Esophagus (tissue), 2 donors: Measurements from ENCODE around the gene THAP11. TPM values are rescaled to one million over a fixed set of nuclear protein-coding genes. Genes with fewer than 3 reads are reported as not detected.

Experiments used
- H3K27ac ChIP-seq, 2 donors: one replicate each; pipeline ENCODE4 v1.5.1; 2013; ENCODE audit warnings: low read depth in 2 of 2, mild to moderate bottlenecking in 2 of 2, inconsistent platforms in 1 of 2, low read length in 1 of 2, moderate library complexity in 1 of 2
- H3K27me3 ChIP-seq, 2 donors: one replicate each; pipeline ENCODE4 v1.6.1; 2013; ENCODE audit warnings: low read length in 2 of 2, control low read depth in 1 of 2, mild to moderate bottlenecking in 1 of 2; ENCODE audit not compliant: insufficient read depth in 2 of 2, control insufficient read depth in 1 of 2
- H3K36me3 ChIP-seq, 2 donors: one replicate each; pipeline ENCODE4 v1.6.1; 2013; ENCODE audit warnings: low read length in 1 of 2; ENCODE audit not compliant: control insufficient read depth in 2 of 2, insufficient read depth in 2 of 2
- H3K4me1 ChIP-seq, 2 donors: one replicate each; pipeline ENCODE4 v1.6.1; 2013; ENCODE audit warnings: low read length in 1 of 2; ENCODE audit not compliant: control insufficient read depth in 2 of 2, insufficient read depth in 2 of 2
- H3K4me3 ChIP-seq, 2 donors: one replicate each; pipeline ENCODE4 v1.5.1; 2013; ENCODE audit warnings: low read length in 2 of 2, mild to moderate bottlenecking in 2 of 2, low read depth in 1 of 2, moderate library complexity in 1 of 2
- H3K9me3 ChIP-seq, 2 donors: one replicate each; pipeline ENCODE4 v1.6.1; 2013; ENCODE audit warnings: mild to moderate bottlenecking in 2 of 2, low read depth in 1 of 2, low read length in 1 of 2, moderate library complexity in 1 of 2; ENCODE audit not compliant: control insufficient read depth in 2 of 2, insufficient read depth in 1 of 2
- WGBS, 2 donors: extraction: QIAGEN DNeasy Blood & Tissue Kit; methylation state at CpG; one replicate each; pipeline ENCODE4 v1.1.7; 2013; 5-methylcytosine and 5-hydroxymethylcytosine counted together
- polyA plus RNA-seq, 2 donors: library from polyadenylated mRNA; stranded (reverse); fragments of 200-250 nt; gene quantifications; one replicate each; pipeline ENCODE4 v1.2.3, GENCODE V29; 2013
- donor health status: healthy with polysubstance abuse.
- donor health status: Bipolar disorder and iron deficiency.

Gene THAP11
- polyA plus RNA-seq, 2 donors, result 6.8 to 17.9 TPM

DNA sequence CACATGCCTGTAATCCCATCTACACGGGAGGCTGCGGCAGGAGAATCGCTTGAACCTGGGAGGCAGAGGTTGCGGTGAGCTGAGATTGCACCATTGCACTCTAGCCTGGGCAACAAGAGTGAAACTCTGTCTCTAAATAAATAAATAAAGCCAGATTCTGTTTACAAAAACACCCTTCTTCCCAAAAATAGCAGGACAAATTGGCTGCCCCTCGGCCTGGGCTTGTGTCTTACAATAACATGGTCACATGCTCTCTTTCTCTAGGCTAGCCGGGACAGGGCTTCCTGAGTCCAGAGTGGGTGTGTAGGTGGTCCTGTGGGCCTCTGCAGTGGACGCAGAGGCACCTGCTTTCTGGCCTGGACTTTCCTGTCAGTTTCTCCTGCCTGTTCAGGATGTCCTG lies 27.5 kb downstream of the THAP11 start:
- no peaks in the 10 kb centered on the region for H3K9me3 ChIP-seq
- H3K27ac ChIP-seq, result no peak overlapping the region
- 84 to 88% methylated on average over 7 of the region's 7 CpGs for WGBS, 2 donors
- no peak overlapping the region for H3K4me3 ChIP-seq
- H3K27me3 ChIP-seq, result no peaks in the 10 kb centered on the region
- H3K36me3 ChIP-seq, result peaks cover 0 to 25% of the 10 kb centered on the region in 2 donors
- peaks cover 5 to 11% of the 10 kb centered on the region in 2 donors for H3K4me1 ChIP-seq

DNA sequence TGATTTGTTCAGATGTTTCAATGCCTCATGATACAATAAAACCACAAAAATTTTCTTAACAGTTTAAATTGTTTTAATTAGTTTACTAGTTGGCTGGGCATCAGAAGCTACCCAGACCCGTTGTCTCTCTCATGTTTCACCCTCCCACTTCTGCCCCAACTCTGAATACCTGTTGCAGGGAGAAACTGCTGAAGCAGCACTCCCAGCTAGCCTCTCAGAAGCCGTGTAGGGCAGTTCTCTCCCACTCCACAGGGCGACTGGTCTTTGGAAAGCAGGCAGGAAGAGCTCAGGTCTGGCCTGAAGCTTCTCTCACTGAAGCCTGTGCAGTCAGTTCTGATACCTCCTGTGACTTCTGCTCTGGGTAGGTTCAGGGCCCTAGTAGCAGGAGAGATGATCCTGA lies 29.1 kb downstream of the THAP11 start:
- H3K9me3 ChIP-seq, result no peaks in the 10 kb centered on the region
- no peak overlapping the region for H3K27ac ChIP-seq
- 47 to 68% methylated on average over 3 of the region's 3 CpGs for WGBS, 2 donors
- H3K4me1 ChIP-seq, result peaks cover 5 to 11% of the 10 kb centered on the region in 2 donors
- peaks cover 3 to 32% of the 10 kb centered on the region in 2 donors for H3K36me3 ChIP-seq
- no peak overlapping the region for H3K4me3 ChIP-seq
- H3K27me3 ChIP-seq, result no peaks in the 10 kb centered on the region

DNA sequence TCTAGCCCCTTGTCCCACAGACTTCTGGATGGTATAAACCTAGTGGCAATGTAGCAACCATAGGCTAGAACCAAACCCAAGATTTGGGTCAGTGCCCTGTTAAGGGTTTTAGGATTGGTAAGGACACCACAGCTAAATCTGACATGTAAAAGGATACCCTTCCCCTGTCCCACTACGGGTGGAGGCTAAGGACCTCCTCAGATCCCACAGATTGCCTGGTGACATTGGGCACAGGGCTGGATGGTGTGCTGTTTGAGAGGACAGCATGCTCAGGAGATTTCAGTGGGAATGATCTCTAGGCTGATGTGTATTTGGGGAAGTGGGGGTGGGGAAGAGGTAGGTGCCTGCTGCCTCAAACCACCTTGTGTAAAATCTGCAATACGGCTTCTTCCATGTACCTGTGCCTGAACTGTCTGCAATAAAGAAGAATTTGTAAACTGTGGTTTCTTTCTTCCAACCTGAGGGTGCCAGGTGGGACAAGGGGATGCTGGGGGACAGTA lies 30.1 kb downstream of the THAP11 start:
- H3K27ac ChIP-seq, result peak overlapping the region; percentile 57 to 82
- H3K9me3 ChIP-seq, result no peaks in the 10 kb centered on the region
- no peaks in the 10 kb centered on the region for H3K27me3 ChIP-seq
- peak overlapping the region in 1 of 2 donors; percentile 78 for H3K4me3 ChIP-seq
- H3K4me1 ChIP-seq, result peaks cover 5 to 11% of the 10 kb centered on the region in 2 donors
- peaks cover 3 to 42% of the 10 kb centered on the region in 2 donors for H3K36me3 ChIP-seq
- 59 to 70% methylated on average over 2 of the region's 2 CpGs for WGBS, 2 donors

DNA sequence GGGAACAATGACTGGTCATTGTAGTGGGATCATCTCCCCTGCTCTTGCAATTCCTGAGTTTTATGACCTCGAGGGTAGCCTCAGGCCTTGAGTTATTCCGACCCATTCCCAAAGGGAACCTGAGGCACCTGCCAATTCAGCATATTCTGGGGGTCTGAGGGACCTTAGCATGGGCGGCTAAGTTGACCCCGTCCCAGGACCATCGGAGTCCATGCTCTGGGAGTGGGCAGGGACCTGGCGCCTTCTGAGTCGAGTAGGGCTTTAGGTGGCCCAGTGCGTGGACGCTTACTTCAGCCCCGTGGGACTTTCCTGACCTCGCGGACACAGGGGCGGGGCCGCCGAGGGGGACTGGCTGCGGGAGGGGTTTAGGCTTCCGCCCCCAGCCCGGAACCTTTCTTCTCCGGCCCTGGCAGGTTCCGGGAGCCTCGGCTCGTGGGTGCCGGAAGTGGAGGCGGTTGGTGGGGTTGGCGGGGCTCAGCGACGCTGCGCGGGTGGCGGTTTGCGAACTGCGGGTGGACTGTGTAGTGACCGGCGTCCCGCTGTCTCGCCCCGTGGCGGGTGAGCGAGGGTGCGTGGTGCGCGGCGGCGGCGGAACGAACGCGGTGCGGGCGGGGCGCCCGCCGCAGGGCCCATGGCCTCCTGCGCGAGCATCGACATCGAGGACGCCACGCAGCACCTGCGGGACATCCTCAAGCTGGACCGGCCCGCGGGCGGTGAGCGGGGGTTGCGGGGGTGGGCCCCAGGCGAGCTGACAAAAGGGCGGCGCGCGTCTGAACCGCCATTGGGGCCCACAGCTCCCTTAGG lies 30.7 kb downstream of the THAP11 start, which contains the start of gene EDC4:
Gene EDC4, plus strand, starts transcription at position 422 of the 804 bp plus-strand sequence. Its CDS starts 210 bp downstream, at position 632.
- Histone ChIP-seq H3K27me3 (no peaks in the 10 kb centered on the region), H3K36me3 (peaks cover 3 to 43% of the 10 kb centered on the region in 2 donors), H3K9me3 (no peaks in the 10 kb centered on the region), H3K4me1 (peaks cover 5 to 11% of the 10 kb centered on the region in 2 donors), H3K27ac (peak within 1 kb of the TSS; percentile 57 to 84), H3K4me3 (peak within 1 kb of the TSS; percentile 78 to 91)
- 2 to 3% methylated on average over 67 to 72 of the region's 72 CpGs for WGBS, 2 donors

DNA sequence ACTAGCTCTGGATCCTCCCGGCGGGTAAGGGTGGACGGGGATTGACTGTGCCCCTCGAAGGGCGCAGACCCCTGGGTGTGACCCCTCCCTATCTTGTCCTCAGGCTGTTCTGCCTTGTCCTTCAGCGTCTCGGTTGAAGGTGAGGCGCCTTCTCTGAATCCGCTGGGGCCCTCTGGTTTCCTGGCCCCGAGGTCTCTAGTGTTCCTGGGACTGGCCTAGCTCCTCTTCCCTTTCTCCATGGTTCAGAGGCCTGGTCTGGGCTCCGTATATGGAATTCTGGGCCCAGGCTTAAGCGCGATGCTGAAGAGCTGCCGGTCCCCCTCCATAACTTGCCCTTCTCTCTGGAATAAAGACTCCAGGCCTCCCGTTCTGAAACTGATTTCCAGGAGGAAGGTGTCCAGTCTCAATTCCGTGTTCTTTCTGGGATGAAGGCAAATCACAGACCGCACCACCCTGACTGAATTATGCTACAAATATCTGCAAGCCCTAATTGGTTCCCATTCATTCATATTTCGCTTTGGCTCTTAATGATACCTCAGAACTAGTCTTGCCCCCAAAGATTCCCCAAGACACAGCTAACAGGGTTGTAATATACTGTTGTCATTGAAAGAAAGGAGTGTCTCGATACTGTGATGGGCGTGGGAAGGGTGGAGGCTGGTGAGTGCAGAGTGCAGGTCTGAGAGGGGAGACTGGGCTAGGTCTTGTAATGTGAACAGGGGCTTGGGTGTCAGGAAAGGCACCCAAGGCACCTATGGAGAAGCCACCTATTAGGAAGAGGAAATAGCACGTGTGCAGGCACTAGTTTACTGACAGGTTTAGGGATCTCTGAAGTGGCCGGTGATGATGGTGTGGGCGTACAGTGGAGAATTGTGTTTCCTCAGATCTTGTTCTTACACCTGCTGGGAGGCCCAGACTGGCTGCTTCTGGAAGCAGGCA lies 31.6 kb downstream of the THAP11 start:
- H3K36me3 ChIP-seq, result peaks cover 3 to 45% of the 10 kb centered on the region in 2 donors
- peak overlapping the region; percentile 78 to 91 for H3K4me3 ChIP-seq
- WGBS, 2 donors, result 8 to 9% methylated on average over 23 of the region's 23 CpGs
- peak overlapping the region; percentile 57 to 84 for H3K27ac ChIP-seq
- H3K27me3 ChIP-seq, result no peaks in the 10 kb centered on the region
- H3K4me1 ChIP-seq, result peaks cover 5 to 11% of the 10 kb centered on the region in 2 donors
- no peaks in the 10 kb centered on the region for H3K9me3 ChIP-seq

DNA sequence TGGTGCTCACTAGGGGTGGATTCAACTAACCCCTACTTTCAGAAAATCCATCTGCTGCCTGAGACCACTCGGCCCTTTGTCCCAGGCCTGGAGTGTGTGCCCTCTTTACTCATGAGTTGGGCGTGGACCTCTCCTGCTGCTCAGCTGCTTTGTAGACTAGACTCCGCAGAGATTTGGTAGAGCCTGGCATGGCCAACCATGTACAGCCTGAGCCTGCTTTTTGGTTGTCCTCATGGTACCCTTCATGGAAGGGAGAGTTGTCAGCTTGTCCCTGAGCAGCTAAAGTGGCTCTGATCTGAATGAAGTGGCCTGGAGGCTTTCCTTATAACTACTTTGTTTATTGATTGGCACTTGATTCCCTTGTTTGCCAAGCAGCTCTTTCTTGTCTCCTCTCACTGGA lies 32.3 kb downstream of the THAP11 start:
- Histone ChIP-seq H3K36me3 (peaks cover 9 to 46% of the 10 kb centered on the region in 2 donors), H3K27ac (peak overlapping the region in 1 of 2 donors; percentile 59), H3K27me3 (no peaks in the 10 kb centered on the region), H3K4me1 (peaks cover 5 to 11% of the 10 kb centered on the region in 2 donors), H3K9me3 (no peaks in the 10 kb centered on the region), H3K4me3 (peak overlapping the region; percentile 78 to 91)
- WGBS, 2 donors, result 58 to 59% methylated on average over 3 of the region's 3 CpGs

DNA sequence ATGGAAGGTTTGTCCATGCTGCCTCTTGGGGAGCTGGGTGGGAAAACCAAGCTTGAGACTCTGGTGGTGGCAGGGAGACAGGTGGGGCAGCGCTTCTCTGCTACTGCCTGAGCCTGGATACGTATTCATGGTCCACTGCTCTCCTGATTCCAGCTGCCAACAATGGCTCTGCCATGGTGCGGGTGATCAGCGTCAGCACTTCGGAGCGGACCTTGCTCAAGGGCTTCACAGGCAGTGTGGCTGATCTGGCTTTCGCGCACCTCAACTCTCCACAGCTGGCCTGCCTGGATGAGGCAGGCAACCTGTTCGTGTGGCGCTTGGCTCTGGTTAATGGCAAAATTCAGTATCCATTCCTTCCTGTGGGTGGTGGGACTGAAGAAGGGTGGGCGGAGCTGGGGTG lies 34.9 kb downstream of the THAP11 start:
- no peaks in the 10 kb centered on the region for H3K27me3 ChIP-seq
- H3K4me3 ChIP-seq, result no peak overlapping the region
- H3K27ac ChIP-seq, result no peak overlapping the region
- H3K36me3 ChIP-seq, result peaks cover 29 to 63% of the 10 kb centered on the region in 2 donors
- peaks cover 5 to 10% of the 10 kb centered on the region in 2 donors for H3K4me1 ChIP-seq
- H3K9me3 ChIP-seq, result no peaks in the 10 kb centered on the region
- WGBS, 2 donors, result 94% methylated on average over 11 of the region's 11 CpGs

DNA sequence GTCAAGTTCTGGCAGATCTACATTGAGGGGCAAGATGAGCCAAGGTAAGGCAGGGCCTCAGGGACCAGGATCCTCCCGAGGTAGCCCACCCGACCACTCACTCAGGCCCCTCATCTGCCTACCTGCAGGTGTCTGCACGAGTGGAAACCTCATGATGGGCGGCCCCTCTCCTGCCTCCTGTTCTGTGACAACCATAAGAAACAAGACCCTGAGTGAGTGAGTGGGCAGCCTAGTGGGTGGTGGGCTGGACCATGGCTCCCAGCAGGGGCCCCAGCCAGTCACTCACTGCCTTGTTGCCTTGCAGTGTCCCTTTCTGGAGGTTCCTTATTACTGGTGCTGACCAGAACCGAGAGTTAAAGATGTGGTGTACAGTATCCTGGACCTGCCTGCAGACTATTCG lies 36.1 kb downstream of the THAP11 start:
- Histone ChIP-seq H3K4me3 (no peak overlapping the region), H3K27ac (no peak overlapping the region), H3K27me3 (no peaks in the 10 kb centered on the region), H3K9me3 (no peaks in the 10 kb centered on the region), H3K4me1 (peaks cover 5 to 7% of the 10 kb centered on the region in 2 donors), H3K36me3 (peaks cover 40 to 74% of the 10 kb centered on the region in 2 donors)
- WGBS, 2 donors, result 89 to 90% methylated on average over 6 of the region's 6 CpGs

DNA sequence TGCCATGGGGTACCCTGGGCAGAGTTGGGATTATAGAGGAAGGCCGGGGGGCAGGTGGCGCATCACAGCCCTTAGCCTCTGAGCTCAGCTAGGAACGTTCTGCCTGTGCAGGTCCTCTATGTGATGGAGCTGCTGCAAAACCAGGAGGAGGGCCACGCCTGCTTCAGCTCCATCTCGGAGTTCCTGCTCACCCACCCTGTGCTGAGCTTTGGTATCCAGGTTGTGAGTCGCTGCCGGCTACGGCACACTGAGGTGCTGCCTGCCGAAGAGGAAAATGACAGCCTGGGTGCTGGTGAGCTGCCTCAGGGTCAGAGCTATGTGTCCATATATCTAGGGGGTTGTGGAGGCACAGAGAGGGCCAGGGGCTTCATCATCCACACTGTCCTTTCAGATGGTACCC lies 36.7 kb downstream of the THAP11 start:
- H3K36me3 ChIP-seq, result peaks cover 41 to 78% of the 10 kb centered on the region in 2 donors
- WGBS, 2 donors, result 90 to 95% methylated on average over 9 of the region's 9 CpGs

More for the DNA sequence above, 36.7 kb downstream of the THAP11 start:
- Histone ChIP-seq H3K9me3 (no peaks in the 10 kb centered on the region), H3K27me3 (no peaks in the 10 kb centered on the region), H3K4me1 (peaks cover 5 to 7% of the 10 kb centered on the region in 2 donors), H3K4me3 (no peak overlapping the region), H3K27ac (no peak overlapping the region)
